Fibroblast of the aortic adventitia (primary cell): ENCODE data around the gene KRT80. TPM values are rescaled to one million over a fixed set of nuclear protein-coding genes. Genes with fewer than 3 reads are reported as not detected.
A peak's percentile ranks its signal among the peaks of the same experiment; 100 is the strongest.

Source experiments
- DNase-seq: peaks from one replicate; pipeline ENCODE4 v3.0.0-alpha.2; 2010; ENCODE audit warnings: low read depth
- H3K4me3 ChIP-seq: 2 replicates; pipeline ENCODE4 v1.5.1; 2011; ENCODE audit warnings: low read depth, mild to moderate bottlenecking, control low read depth, low read length, moderate library complexity
- CTCF ChIP-seq: IDR thresholded peaks from 2 replicates; pipeline ENCODE4 v1.5.1; 2011; ENCODE audit warnings: mild to moderate bottlenecking, low read length, control low read depth, inconsistent platforms; ENCODE audit not compliant: insufficient read depth
- total RNA-seq: library from RNA; depleted of rRNA; stranded (reverse); fragments of >200 nt; gene quantifications from 2 replicates; pipeline ENCODE4 v1.2.3, GENCODE V29; 2012; ENCODE audit warnings: low replicate concordance

Gene KRT80
- total RNA-seq, 1 donor: 0.36 TPM

DNA sequence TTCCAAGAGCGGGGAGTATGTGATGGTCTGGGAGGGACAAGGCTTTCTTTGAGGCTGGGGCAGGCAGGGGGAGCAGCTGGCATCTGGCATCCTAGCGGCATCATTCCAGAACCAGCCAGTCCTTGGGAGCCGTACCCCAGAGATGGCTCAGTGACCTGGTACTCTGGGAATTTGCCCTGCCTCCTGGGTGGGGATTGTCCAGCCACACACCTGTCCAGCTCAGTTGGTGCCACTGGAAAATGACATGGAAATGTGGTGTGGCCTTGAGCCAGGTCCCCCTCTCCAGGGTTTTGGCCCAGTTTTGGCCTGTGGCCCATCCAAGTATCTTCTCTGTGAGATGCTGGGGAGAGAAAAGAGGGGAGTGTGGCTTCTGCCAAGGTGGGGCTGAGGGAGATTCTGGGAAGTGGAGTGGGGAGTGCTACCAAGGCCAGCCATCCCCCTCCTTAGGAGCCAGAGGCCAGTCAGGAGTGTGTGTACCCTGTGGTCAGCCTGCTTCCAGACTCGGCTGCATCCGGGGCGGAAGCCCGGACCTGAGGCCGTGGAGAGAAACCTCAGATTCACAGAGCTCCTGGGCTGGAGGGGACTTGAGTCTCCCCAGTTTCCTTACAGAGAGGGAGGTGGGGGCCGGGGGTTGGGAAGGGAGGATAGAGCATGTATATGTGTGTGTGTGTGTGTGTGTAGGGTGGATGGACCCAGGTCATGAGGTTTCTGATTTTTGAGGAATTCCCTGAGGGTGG lies 14.7 kb upstream of the KRT80 start:
- no peak for DNase-seq
- no peak overlapping the region for H3K4me3 ChIP-seq
- no peak for TF ChIP-seq CTCF

DNA sequence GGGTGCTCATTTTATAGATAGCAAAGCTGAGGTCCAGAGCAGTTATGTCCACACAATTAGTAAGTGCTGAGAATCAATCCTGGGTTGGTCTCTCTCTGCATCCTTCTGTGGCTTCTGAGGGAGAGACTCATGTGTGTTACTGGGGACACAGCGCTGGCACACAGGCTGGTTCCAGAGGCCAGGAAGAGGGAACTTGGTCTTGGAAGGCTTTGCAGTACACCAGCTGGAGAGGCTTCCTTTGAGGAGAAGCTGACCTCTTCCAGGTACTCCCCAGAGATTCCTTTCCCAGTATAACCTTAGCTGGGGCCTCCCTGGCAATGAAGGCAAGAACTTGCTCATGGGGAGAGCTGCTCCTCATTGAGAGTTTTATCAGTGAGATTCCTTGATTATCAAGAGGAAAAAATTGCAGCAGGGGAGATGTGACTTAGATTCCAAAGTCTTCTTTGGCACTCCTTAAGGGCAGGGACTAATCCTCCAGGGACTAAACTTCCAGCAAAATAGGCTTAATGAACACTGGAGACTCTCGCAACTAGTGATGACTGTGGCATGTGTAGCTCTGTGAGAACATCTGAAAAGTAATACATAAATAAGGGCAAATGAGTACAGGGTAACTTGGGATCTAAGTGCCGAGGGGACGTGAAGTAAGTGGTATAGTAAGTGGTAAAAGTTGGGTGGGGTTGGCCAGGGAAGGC lies 13.9 kb upstream of the KRT80 start:
- TF ChIP-seq CTCF: no peak
- H3K4me3 ChIP-seq: no peak overlapping the region
- DNase-seq: no peak

GRCh38 chr12:52204931-52205505 lies 13.2 kb upstream of the KRT80 start:
- TF ChIP-seq CTCF: no peak
- no peak overlapping the region for H3K4me3 ChIP-seq
- no peak for DNase-seq

GRCh38 chr12:52204095-52204930 lies 12.5 kb upstream of the KRT80 start:
- no peak overlapping the region for H3K4me3 ChIP-seq
- no peak for DNase-seq
- no peak for TF ChIP-seq CTCF

- DNase-seq: peak; percentile 43
- H3K4me3 ChIP-seq: no peak overlapping the region
- no peak for TF ChIP-seq CTCF
Measured at GRCh38 chr12:52203079-52203921, 11.5 kb upstream of the KRT80 start.
